Measurements from ENCODE around the gene PFKL. TPM values are rescaled to one million over a fixed set of nuclear protein-coding genes. Genes with fewer than 3 reads are reported as not detected.

Gene PFKL
- total and polyA plus RNA-seq, 2 of the 8 experiments (the other 6 are each of a cell fraction or from before 2014, with no cell fraction given), result 80.2 to 82.3 TPM

GRCh38 chr21:44296103-44296519 lies 3.7 kb upstream of the PFKL start (continued):
- TF ChIP-seq TBP (IDR thresholded peaks at IDR 0.05; ENCODE audit: low read depth, low read length), result no peak
- no peak for TF ChIP-seq TEAD4 (IDR thresholded peaks at IDR 0.05; ENCODE audit: low read depth, low read length)
- no peak for TF ChIP-seq BRCA1 (IDR thresholded peaks at IDR 0.05; ENCODE audit: low read depth, low read length)
- TF ChIP-seq ATF3 (IDR thresholded peaks at IDR 0.05; ENCODE audit: insufficient read depth, low read depth, low read length), result no peak
- no peak for TF ChIP-seq PHF8 (conservative IDR thresholded peaks at IDR 0.05; ENCODE audit: low read depth, low read length)
- TF ChIP-seq KDM1A (IDR thresholded peaks at IDR 0.05; ENCODE audit: borderline replicate concordance, low read length), result no peak

Measured in H1 (cell line).